Colon (tissue), 2 donors: Measurements from ENCODE around the gene ADAMTSL3.
"Not testable (repeated sequence)": the region's sequence is repeated elsewhere in the genome, so short reads cannot be mapped to it uniquely, and the experiment has no call there.

Experiments
- FAIRE-seq: peaks from 2 replicates; lab custom pipeline; 2012; peaks lifted over from hg19 to GRCh38; lab: Jason Lieb, UNC
- donor health status: control.
- donor health status: control.

Gene ADAMTSL3

GRCh38 chr15:83702314-83702713 lies 48.4 kb downstream of the ADAMTSL3 start:
- not testable (repeated sequence) for FAIRE-seq

- FAIRE-seq, result no peak
Measured at GRCh38 chr15:83708328-83708727, 54.4 kb downstream of the ADAMTSL3 start.

- no peak for FAIRE-seq
Measured at GRCh38 chr15:83709241-83709640, 55.3 kb downstream of the ADAMTSL3 start.

GRCh38 chr15:83709811-83710210 lies 55.9 kb downstream of the ADAMTSL3 start:
- no peak for FAIRE-seq

- no peak for FAIRE-seq
Measured at GRCh38 chr15:83710452-83710851, 56.5 kb downstream of the ADAMTSL3 start.

GRCh38 chr15:83711236-83711635 lies 57.3 kb downstream of the ADAMTSL3 start:
- no peak for FAIRE-seq

- FAIRE-seq, result no peak
Measured at GRCh38 chr15:83713242-83713641, 59.3 kb downstream of the ADAMTSL3 start.

- FAIRE-seq, result no peak
Measured at GRCh38 chr15:83714939-83715628, 61.2 kb downstream of the ADAMTSL3 start.

- FAIRE-seq, result no peak
Measured at GRCh38 chr15:83716605-83717004, 62.7 kb downstream of the ADAMTSL3 start.

- FAIRE-seq, result no peak
Measured at GRCh38 chr15:83717010-83717409, 63.1 kb downstream of the ADAMTSL3 start.

- FAIRE-seq, result no peak
Measured at GRCh38 chr15:83720468-83720867, 66.5 kb downstream of the ADAMTSL3 start.

GRCh38 chr15:83721031-83721430 lies 67.1 kb downstream of the ADAMTSL3 start:
- FAIRE-seq, result no peak

- no peak for FAIRE-seq
Measured at GRCh38 chr15:83721981-83722380, 68.1 kb downstream of the ADAMTSL3 start.

GRCh38 chr15:83723216-83723615 lies 69.3 kb downstream of the ADAMTSL3 start:
- FAIRE-seq, result no peak

- no peak for FAIRE-seq
Measured at GRCh38 chr15:83732196-83732595, 78.3 kb downstream of the ADAMTSL3 start.

GRCh38 chr15:83732770-83733169 lies 78.8 kb downstream of the ADAMTSL3 start:
- FAIRE-seq, result no peak

GRCh38 chr15:83733206-83733605 lies 79.3 kb downstream of the ADAMTSL3 start:
- no peak for FAIRE-seq

GRCh38 chr15:83733691-83734090 lies 79.8 kb downstream of the ADAMTSL3 start:
- no peak for FAIRE-seq

GRCh38 chr15:83734487-83734886 lies 80.6 kb downstream of the ADAMTSL3 start:
- no peak for FAIRE-seq

- FAIRE-seq, result no peak
Measured at GRCh38 chr15:83739629-83740028, 85.7 kb downstream of the ADAMTSL3 start.

GRCh38 chr15:83745771-83746170 lies 91.8 kb downstream of the ADAMTSL3 start:
- FAIRE-seq, result no peak

GRCh38 chr15:83746231-83746630 lies 92.3 kb downstream of the ADAMTSL3 start:
- no peak for FAIRE-seq

GRCh38 chr15:83747050-83747717 lies 93.3 kb downstream of the ADAMTSL3 start:
- no peak for FAIRE-seq

- no peak for FAIRE-seq
Measured at GRCh38 chr15:83747718-83748110, 93.8 kb downstream of the ADAMTSL3 start.
